Measurements from ENCODE around the gene ARFGEF2. TPM values are rescaled to one million over a fixed set of nuclear protein-coding genes. Genes with fewer than 3 reads are reported as not detected.
"Not testable (repeated sequence)": the region's sequence is repeated elsewhere in the genome, so short reads cannot be mapped to it uniquely, and the experiment has no call there.

Gene ARFGEF2
- polyA plus RNA-seq, 4 donors, result 27.1 to 30.8 (median 28.9) TPM

GRCh38 chr20:49046087-49046900, 124.8 kb downstream of the ARFGEF2 start, which contains the start of gene CSE1L:
CSE1L (plus strand) TSS chr20:49046312; CDS start chr20:49058464, 12,152 bp downstream.
- peak; percentile 87 to 96 (median 90) for DNase-seq (ENCODE audit: low read depth in 4 of 4, low spot score in 3 of 4)

- DNase-seq (ENCODE audit: low read depth in 4 of 4, low spot score in 3 of 4), result no peak
Measured at GRCh38 chr20:49052334-49052733, 130.8 kb downstream of the ARFGEF2 start.

- no peak for DNase-seq (ENCODE audit: low read depth in 4 of 4, low spot score in 3 of 4)
Measured at GRCh38 chr20:49054056-49054643, 132.6 kb downstream of the ARFGEF2 start.

- no peak for DNase-seq (ENCODE audit: low read depth in 4 of 4, low spot score in 3 of 4)
Measured at GRCh38 chr20:49063279-49063678, 141.8 kb downstream of the ARFGEF2 start.

- DNase-seq (ENCODE audit: low read depth in 4 of 4, low spot score in 3 of 4), result no peak
Measured at GRCh38 chr20:49074521-49074920, 153.0 kb downstream of the ARFGEF2 start.

- no peak for DNase-seq (ENCODE audit: low read depth in 4 of 4, low spot score in 3 of 4)
Measured at GRCh38 chr20:49078310-49078709, 156.8 kb downstream of the ARFGEF2 start.

- not testable (repeated sequence) for DNase-seq (ENCODE audit: low read depth in 4 of 4, low spot score in 3 of 4)
Measured at GRCh38 chr20:49082295-49082694, 160.8 kb downstream of the ARFGEF2 start.

Other genes with a start within 250 kb of the ARFGEF2 start
- gene PREX1, start 93.7 kb upstream of the ARFGEF2 start, polyA plus RNA-seq (ENCODE audit: insufficient read length in 4 of 4), result 10 to 100 TPM; 14.1 to 16.7 (median 15.3) TPM
- 100 to 1,000 TPM; 102 to 117 (median 115) TPM for gene CSE1L, start 124.6 kb downstream of the ARFGEF2 start, polyA plus RNA-seq (ENCODE audit: insufficient read length in 4 of 4)